WTC11 (cell line): Measurements from ENCODE around the gene ANK2.

Experiments used
- ETV6 ChIP-seq: sonication (generic); formaldehyde crosslinking; IDR thresholded peaks from 2 replicates; pipeline ENCODE4 v1.8.1; 2022; ENCODE audit warnings: mild to moderate bottlenecking, missing genetic modification reagents
- FOXP1 ChIP-seq: sonication (generic); formaldehyde crosslinking; IDR thresholded peaks from 2 replicates; pipeline ENCODE4 v1.8.0; 2022; ENCODE audit warnings: missing genetic modification reagents, mild to moderate bottlenecking, moderate library complexity, borderline replicate concordance
- MYBL2 ChIP-seq: sonication (generic); formaldehyde crosslinking; IDR thresholded peaks from 2 replicates; pipeline ENCODE4 v1.8.1; 2023; ENCODE audit warnings: mild to moderate bottlenecking, moderate library complexity, missing genetic modification reagents
- NFE2L1 ChIP-seq: sonication (generic); formaldehyde crosslinking; IDR thresholded peaks from 2 replicates; pipeline ENCODE4 v1.8.1; 2023; ENCODE audit warnings: missing genetic modification reagents
- TCF7 ChIP-seq: sonication (generic); formaldehyde crosslinking; IDR thresholded peaks from 2 replicates; pipeline ENCODE4 v1.8.0; 2022; ENCODE audit warnings: mild to moderate bottlenecking, low read depth, missing genetic modification reagents, moderate library complexity
- ZNF121 ChIP-seq: sonication (generic); formaldehyde crosslinking; IDR thresholded peaks from 2 replicates; pipeline ENCODE4 v1.8.0; 2023; ENCODE audit warnings: missing genetic modification reagents
- TF ChIP-seq, protein P1 (sequence below): fragments of 200-600 bp; IDR thresholded peaks from 2 replicates; pipeline ENCODE4 v1.8.0; 2022; ENCODE audit warnings: antibody characterized with exemption
- TF ChIP-seq, protein P2 (sequence below): sonication (generic); formaldehyde crosslinking; IDR thresholded peaks from 2 replicates; pipeline ENCODE4 v1.8.0; 2022; ENCODE audit warnings: mild to moderate bottlenecking, missing genetic modification reagents
- TF ChIP-seq, protein P3 (sequence below): sonication (generic); formaldehyde crosslinking; IDR thresholded peaks from 2 replicates; pipeline ENCODE4 v1.8.1; 2023; ENCODE audit warnings: mild to moderate bottlenecking, missing genetic modification reagents
- TF ChIP-seq, protein P4 (sequence below): sonication (generic); formaldehyde crosslinking; IDR thresholded peaks from 2 replicates; pipeline ENCODE4 v1.8.0; 2022; ENCODE audit warnings: mild to moderate bottlenecking, missing genetic modification reagents
- TF ChIP-seq, protein P5 (sequence below): sonication (generic); formaldehyde crosslinking; IDR thresholded peaks from 2 replicates; pipeline ENCODE4 v1.8.0; 2022; ENCODE audit warnings: mild to moderate bottlenecking, missing genetic modification reagents

DNA sequence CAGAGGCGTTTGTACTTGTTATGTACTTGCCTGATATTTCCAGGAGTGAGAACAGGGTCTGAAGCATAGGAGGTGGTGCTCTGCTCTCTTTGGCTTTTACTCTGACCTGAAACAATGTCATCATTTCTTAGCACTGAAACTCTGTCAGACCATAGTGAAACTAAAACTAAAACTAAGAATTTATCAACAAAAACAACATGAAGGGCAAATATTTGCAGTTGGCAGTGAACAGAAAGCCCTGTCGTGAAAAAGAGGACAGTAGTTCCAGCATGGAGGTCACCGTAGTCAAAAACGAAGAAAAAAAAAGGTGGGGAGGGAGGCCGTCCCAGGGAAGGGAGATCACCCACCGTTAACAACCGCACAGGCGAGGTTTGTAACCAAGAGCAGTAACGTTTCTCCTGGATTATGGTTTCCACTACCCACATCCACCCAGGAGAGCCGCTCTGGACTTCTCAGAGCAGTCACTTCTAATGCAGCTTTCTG lies 97.5 kb downstream of the ANK2 start:
- TF ChIP-seq, protein P1, sequence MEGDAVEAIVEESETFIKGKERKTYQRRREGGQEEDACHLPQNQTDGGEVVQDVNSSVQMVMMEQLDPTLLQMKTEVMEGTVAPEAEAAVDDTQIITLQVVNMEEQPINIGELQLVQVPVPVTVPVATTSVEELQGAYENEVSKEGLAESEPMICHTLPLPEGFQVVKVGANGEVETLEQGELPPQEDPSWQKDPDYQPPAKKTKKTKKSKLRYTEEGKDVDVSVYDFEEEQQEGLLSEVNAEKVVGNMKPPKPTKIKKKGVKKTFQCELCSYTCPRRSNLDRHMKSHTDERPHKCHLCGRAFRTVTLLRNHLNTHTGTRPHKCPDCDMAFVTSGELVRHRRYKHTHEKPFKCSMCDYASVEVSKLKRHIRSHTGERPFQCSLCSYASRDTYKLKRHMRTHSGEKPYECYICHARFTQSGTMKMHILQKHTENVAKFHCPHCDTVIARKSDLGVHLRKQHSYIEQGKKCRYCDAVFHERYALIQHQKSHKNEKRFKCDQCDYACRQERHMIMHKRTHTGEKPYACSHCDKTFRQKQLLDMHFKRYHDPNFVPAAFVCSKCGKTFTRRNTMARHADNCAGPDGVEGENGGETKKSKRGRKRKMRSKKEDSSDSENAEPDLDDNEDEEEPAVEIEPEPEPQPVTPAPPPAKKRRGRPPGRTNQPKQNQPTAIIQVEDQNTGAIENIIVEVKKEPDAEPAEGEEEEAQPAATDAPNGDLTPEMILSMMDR: no peak
- TF ChIP-seq NFE2L1 (CRISPR knock-in tag) (no peak), TCF7 (CRISPR knock-in tag) (no peak), FOXP1 (CRISPR knock-in tag) (no peak), MYBL2 (CRISPR knock-in tag) (no peak), ZNF121 (CRISPR knock-in tag) (no peak), ETV6 (CRISPR knock-in tag) (no peak)
- TF ChIP-seq, protein P2, sequence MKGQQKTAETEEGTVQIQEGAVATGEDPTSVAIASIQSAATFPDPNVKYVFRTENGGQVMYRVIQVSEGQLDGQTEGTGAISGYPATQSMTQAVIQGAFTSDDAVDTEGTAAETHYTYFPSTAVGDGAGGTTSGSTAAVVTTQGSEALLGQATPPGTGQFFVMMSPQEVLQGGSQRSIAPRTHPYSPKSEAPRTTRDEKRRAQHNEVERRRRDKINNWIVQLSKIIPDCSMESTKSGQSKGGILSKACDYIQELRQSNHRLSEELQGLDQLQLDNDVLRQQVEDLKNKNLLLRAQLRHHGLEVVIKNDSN (CRISPR knock-in tag): no peak
- TF ChIP-seq, protein P3, sequence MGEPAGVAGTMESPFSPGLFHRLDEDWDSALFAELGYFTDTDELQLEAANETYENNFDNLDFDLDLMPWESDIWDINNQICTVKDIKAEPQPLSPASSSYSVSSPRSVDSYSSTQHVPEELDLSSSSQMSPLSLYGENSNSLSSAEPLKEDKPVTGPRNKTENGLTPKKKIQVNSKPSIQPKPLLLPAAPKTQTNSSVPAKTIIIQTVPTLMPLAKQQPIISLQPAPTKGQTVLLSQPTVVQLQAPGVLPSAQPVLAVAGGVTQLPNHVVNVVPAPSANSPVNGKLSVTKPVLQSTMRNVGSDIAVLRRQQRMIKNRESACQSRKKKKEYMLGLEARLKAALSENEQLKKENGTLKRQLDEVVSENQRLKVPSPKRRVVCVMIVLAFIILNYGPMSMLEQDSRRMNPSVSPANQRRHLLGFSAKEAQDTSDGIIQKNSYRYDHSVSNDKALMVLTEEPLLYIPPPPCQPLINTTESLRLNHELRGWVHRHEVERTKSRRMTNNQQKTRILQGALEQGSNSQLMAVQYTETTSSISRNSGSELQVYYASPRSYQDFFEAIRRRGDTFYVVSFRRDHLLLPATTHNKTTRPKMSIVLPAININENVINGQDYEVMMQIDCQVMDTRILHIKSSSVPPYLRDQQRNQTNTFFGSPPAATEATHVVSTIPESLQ (CRISPR knock-in tag): no peak
- TF ChIP-seq, protein P4, sequence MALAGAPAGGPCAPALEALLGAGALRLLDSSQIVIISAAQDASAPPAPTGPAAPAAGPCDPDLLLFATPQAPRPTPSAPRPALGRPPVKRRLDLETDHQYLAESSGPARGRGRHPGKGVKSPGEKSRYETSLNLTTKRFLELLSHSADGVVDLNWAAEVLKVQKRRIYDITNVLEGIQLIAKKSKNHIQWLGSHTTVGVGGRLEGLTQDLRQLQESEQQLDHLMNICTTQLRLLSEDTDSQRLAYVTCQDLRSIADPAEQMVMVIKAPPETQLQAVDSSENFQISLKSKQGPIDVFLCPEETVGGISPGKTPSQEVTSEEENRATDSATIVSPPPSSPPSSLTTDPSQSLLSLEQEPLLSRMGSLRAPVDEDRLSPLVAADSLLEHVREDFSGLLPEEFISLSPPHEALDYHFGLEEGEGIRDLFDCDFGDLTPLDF (CRISPR knock-in tag): no peak
- TF ChIP-seq, protein P5, sequence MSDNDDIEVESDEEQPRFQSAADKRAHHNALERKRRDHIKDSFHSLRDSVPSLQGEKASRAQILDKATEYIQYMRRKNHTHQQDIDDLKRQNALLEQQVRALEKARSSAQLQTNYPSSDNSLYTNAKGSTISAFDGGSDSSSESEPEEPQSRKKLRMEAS (CRISPR knock-in tag): no peak
